GM21515 (cell line): ENCODE measurements around the gene RPS2.
A peak's percentile ranks its signal among the peaks of the same experiment; 100 is the strongest.
"Not testable (repeated sequence)": the region's sequence is repeated elsewhere in the genome, so short reads cannot be mapped to it uniquely, and the experiment has no call there.

Experiments used
- ATAC-seq: cut with Tn5 transposase; IDR thresholded peaks from one replicate; pipeline ENCODE4 v1.9.1; 2021; ENCODE audit not compliant: unreplicated experiment

Gene RPS2

GRCh38 chr16:1965396-1966001 is 873 bp upstream of the RPS2 start:
- no peak for ATAC-seq

- no peak for ATAC-seq
Observed at GRCh38 chr16:1963806-1964505, 670 bp downstream of the RPS2 start.

- not testable (repeated sequence) for ATAC-seq
Observed at GRCh38 chr16:1962161-1963153, 2.2 kb downstream of the RPS2 start.

GRCh38 chr16:1961651-1962067 is 3.0 kb downstream of the RPS2 start:
- no peak for ATAC-seq

GRCh38 chr16:1960665-1961630 is 3.7 kb downstream of the RPS2 start:
- no peak for ATAC-seq

GRCh38 chr16:1959269-1960039 is 5.2 kb downstream of the RPS2 start, which contains the start of gene NDUFB10:
Gene NDUFB10, plus strand, starts transcription at chr16:1959538. Its CDS starts 87 bp downstream, at chr16:1959625.
- ATAC-seq: peak; percentile 57

- ATAC-seq: no peak
Observed at GRCh38 chr16:1958715-1959268, 5.8 kb downstream of the RPS2 start.

- ATAC-seq: not testable (repeated sequence)
Observed at GRCh38 chr16:1958143-1958491, 6.5 kb downstream of the RPS2 start.

GRCh38 chr16:1957434-1958142 is 7.0 kb downstream of the RPS2 start:
- ATAC-seq: not testable (repeated sequence)

GRCh38 chr16:1953734-1954133 is 10.9 kb downstream of the RPS2 start:
- ATAC-seq: no peak

GRCh38 chr16:1950559-1950958 is 14.1 kb downstream of the RPS2 start:
- no peak for ATAC-seq

GRCh38 chr16:1950047-1950446 is 14.6 kb downstream of the RPS2 start:
- ATAC-seq: no peak

GRCh38 chr16:1949507-1949906 is 15.1 kb downstream of the RPS2 start:
- ATAC-seq: no peak

- no peak for ATAC-seq
Observed at GRCh38 chr16:1947369-1947670, 17.3 kb downstream of the RPS2 start.

GRCh38 chr16:1946495-1947368 is 17.9 kb downstream of the RPS2 start:
- ATAC-seq: no peak

- ATAC-seq: no peak
Observed at GRCh38 chr16:1945559-1946391, 18.9 kb downstream of the RPS2 start.

GRCh38 chr16:1944612-1945199 is 19.9 kb downstream of the RPS2 start:
- no peak for ATAC-seq
